Inferior parietal cortex (tissue), 1 donor: ENCODE results near the gene MAPK8IP1.
"Not testable (repeated sequence)": the region's sequence is repeated elsewhere in the genome, so short reads cannot be mapped to it uniquely, and the experiment has no call there.

Experiments used
- DNase-seq: peaks from one replicate; pipeline ENCODE4 v3.0.0-alpha.2; 2016; ENCODE audit errors: extremely low spot score

Gene MAPK8IP1

GRCh38 chr11:45885274-45885920 is at the start of gene MAPK8IP1:
TSS of gene MAPK8IP1 (plus strand) at chr11:45885651. CDS start at chr11:45885821, 170 bp downstream.
- DNase-seq = no peak

GRCh38 chr11:45839204-45839603 is 46.2 kb upstream of the MAPK8IP1 start:
- no peak for DNase-seq

- DNase-seq = not testable (repeated sequence)
Measured at GRCh38 chr11:45840251-45840650, 45.2 kb upstream of the MAPK8IP1 start.

GRCh38 chr11:45843158-45843924 is 42.1 kb upstream of the MAPK8IP1 start:
- peak; percentile 91 for DNase-seq

GRCh38 chr11:45844822-45845578 is 40.5 kb upstream of the MAPK8IP1 start:
- DNase-seq = no peak

GRCh38 chr11:45846174-45846675 is 39.2 kb upstream of the MAPK8IP1 start:
- DNase-seq = no peak

GRCh38 chr11:45846974-45847910 is 38.2 kb upstream of the MAPK8IP1 start, which contains the start of gene CRY2:
TSS of gene CRY2 (plus strand) at chr11:45847475. CDS start at chr11:45847491, 16 bp downstream.
- peak; percentile 99 for DNase-seq

GRCh38 chr11:45847911-45848316 is 37.5 kb upstream of the MAPK8IP1 start:
- DNase-seq = no peak

- no peak for DNase-seq
Measured at GRCh38 chr11:45848654-45849081, 36.8 kb upstream of the MAPK8IP1 start.

- no peak for DNase-seq
Measured at GRCh38 chr11:45850446-45850845, 35.0 kb upstream of the MAPK8IP1 start.

GRCh38 chr11:45851228-45851627 is 34.2 kb upstream of the MAPK8IP1 start:
- no peak for DNase-seq

GRCh38 chr11:45852018-45852711 is 33.3 kb upstream of the MAPK8IP1 start:
- no peak for DNase-seq

- no peak for DNase-seq
Measured at GRCh38 chr11:45852712-45853101, 32.7 kb upstream of the MAPK8IP1 start.

GRCh38 chr11:45853332-45854219 is 31.9 kb upstream of the MAPK8IP1 start:
- DNase-seq = no peak

- no peak for DNase-seq
Measured at GRCh38 chr11:45855308-45855707, 30.1 kb upstream of the MAPK8IP1 start.

GRCh38 chr11:45856044-45856468 is 29.4 kb upstream of the MAPK8IP1 start:
- DNase-seq = no peak

- DNase-seq = no peak
Measured at GRCh38 chr11:45857961-45858474, 27.4 kb upstream of the MAPK8IP1 start.

- DNase-seq = no peak
Measured at GRCh38 chr11:45858751-45859398, 26.6 kb upstream of the MAPK8IP1 start.
